SK-N-MC (cell line): ENCODE results near the gene NKD1.

Experiments used
- EZH2 ChIP-seq: fragments of 200-600 bp; sonication (generic); IDR thresholded peaks from one replicate; pipeline ENCODE4 v1.6.1; 2017; ENCODE audit warnings: antibody characterized with exemption
- FOXP2 ChIP-seq: optimal IDR thresholded peaks from 2 replicates; pipeline ENCODE3; 2011; ENCODE audit warnings: mild to moderate bottlenecking, moderate library complexity; ENCODE audit not compliant: insufficient read depth; ENCODE audit errors: extremely low read length, control extremely low read depth
- POLR2AphosphoS5 ChIP-seq: IDR thresholded peaks from 2 replicates; pipeline ENCODE4 v1.6.1; 2012; ENCODE audit warnings: mild to moderate bottlenecking, low read depth, low read length, borderline replicate concordance

DNA sequence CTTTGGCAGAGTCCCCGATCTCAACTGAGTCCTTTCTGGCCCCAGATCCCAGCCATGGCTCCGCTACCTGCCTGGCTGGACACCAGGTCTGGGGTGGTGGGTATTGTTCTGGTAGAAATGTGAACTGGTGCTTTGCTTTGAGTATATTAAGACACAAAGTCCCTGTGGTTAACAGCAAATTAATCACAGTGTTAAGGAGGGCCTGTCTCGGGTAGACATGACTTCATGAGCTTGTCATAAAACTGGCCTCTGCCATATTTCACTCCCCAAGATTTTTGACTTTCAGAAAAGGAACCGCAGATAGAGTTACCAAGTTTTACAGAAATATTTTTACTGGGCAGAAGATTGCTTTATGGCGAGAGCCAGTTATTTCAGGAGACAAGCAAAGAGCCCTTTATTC lies 19.5 kb downstream of the NKD1 start:
- TF ChIP-seq POLR2AphosphoS5 (no peak), EZH2 (no peak), FOXP2 (no peak)
